HepG2 (cell line): ENCODE results near the gene MPZL3. TPM values are rescaled to one million over a fixed set of nuclear protein-coding genes. Genes with fewer than 3 reads are reported as not detected.
A peak's percentile ranks its signal among the peaks of the same experiment; 100 is the strongest.

ENCODE experiments used
- ARID2 ChIP-seq: sonication (generic); formaldehyde crosslinking; IDR thresholded peaks from 2 replicates; pipeline ENCODE4 v1.8.1; 2022; ENCODE audit warnings: mild to moderate bottlenecking, missing genetic modification reagents, borderline replicate concordance
- ARID4A ChIP-seq: sonication (generic); formaldehyde crosslinking; IDR thresholded peaks from 2 replicates; pipeline ENCODE4 v1.5.0; 2020; ENCODE audit warnings: mild to moderate bottlenecking, missing genetic modification reagents, borderline replicate concordance
- CENPT ChIP-seq: sonication (generic); formaldehyde crosslinking; IDR thresholded peaks from 2 replicates; pipeline ENCODE4 v1.8.0; 2022; ENCODE audit warnings: low read depth, mild to moderate bottlenecking, moderate library complexity, missing genetic modification reagents
- E2F2 ChIP-seq: sonication (generic); formaldehyde crosslinking; IDR thresholded peaks from 2 replicates; pipeline ENCODE4 v1.4.0; 2020; ENCODE audit warnings: missing genetic modification reagents, borderline replicate concordance
- EED ChIP-seq: sonication (generic); formaldehyde crosslinking; IDR thresholded peaks from 2 replicates; pipeline ENCODE4 v1.5.0; 2020; ENCODE audit warnings: mild to moderate bottlenecking, missing genetic modification reagents
- GATA4 ChIP-seq: sonication (generic); IDR thresholded peaks from 2 replicates; pipeline ENCODE4 v1.6.1; 2016; ENCODE audit warnings: antibody characterized with exemption, low read depth, borderline replicate concordance
- HIVEP1 ChIP-seq: sonication (generic); formaldehyde crosslinking; IDR thresholded peaks from 2 replicates; pipeline ENCODE4 v1.4.0; 2020; ENCODE audit warnings: mild to moderate bottlenecking, missing genetic modification reagents
- HMG20A ChIP-seq: IDR thresholded peaks from 2 replicates; pipeline ENCODE4 v1.6.1; 2016; ENCODE audit warnings: borderline replicate concordance
- HNF4A ChIP-seq: sonication (generic); formaldehyde crosslinking; IDR thresholded peaks from 2 replicates; pipeline ENCODE4 v1.4.0; 2020; ENCODE audit warnings: missing genetic modification reagents
- MIER3 ChIP-seq: IDR thresholded peaks from 2 replicates; pipeline ENCODE4 v1.6.1; 2016; ENCODE audit warnings: missing compliant biosample characterization, borderline replicate concordance
- SRF ChIP-seq: IDR thresholded peaks from 2 replicates; pipeline ENCODE4 v1.6.1; 2011; ENCODE audit warnings: mild to moderate bottlenecking, low read depth, low read length, moderate library complexity
- SSRP1 ChIP-seq: IDR thresholded peaks from 2 replicates; pipeline ENCODE4 v1.6.1; 2016; ENCODE audit warnings: control low read depth
- TGIF2 ChIP-seq: IDR thresholded peaks from 2 replicates; pipeline ENCODE4 v1.6.1; 2016; ENCODE audit warnings: control low read depth, missing compliant biosample characterization
- TIGD3 ChIP-seq: sonication (generic); formaldehyde crosslinking; IDR thresholded peaks from 2 replicates; pipeline ENCODE4 v1.5.1; 2020; ENCODE audit warnings: mild to moderate bottlenecking, missing genetic modification reagents, borderline replicate concordance
- ZBTB7B ChIP-seq: sonication (generic); formaldehyde crosslinking; IDR thresholded peaks from 2 replicates; pipeline ENCODE4 v1.4.0; 2020; ENCODE audit warnings: missing genetic modification reagents
- ZMAT3 ChIP-seq: sonication (generic); formaldehyde crosslinking; conservative IDR thresholded peaks from 2 replicates; pipeline ENCODE4 v1.7.0; 2021; ENCODE audit warnings: missing genetic modification reagents
- ZNF414 ChIP-seq: sonication (generic); formaldehyde crosslinking; IDR thresholded peaks from 2 replicates; pipeline ENCODE4 v1.5.0; 2020; ENCODE audit warnings: missing genetic modification reagents
- ZNF431 ChIP-seq: sonication (generic); formaldehyde crosslinking; IDR thresholded peaks from 2 replicates; pipeline ENCODE4 v1.9.0; 2022; ENCODE audit warnings: missing genetic modification reagents, low read depth, mild to moderate bottlenecking, borderline replicate concordance
- polyA plus RNA-seq, 8 experiments: library from polyadenylated mRNA; depleted of rRNA in 3 of 8; stranded (reverse) in 7 of 8; unstranded in 1 of 8; fragments of >200 nt; fragmentation: Illumina TruSeq in 4 of 8; extraction: Trizol in 4 of 8; gene quantifications; 2 replicates each; pipeline versions ENCODE4 v1.2.1 to v1.2.3, GENCODE V29; 2011 to 2016; ENCODE audit warnings: low read depth in 4 of 8, missing spikeins in 1 of 8, mixed read lengths in 1 of 8; ENCODE audit not compliant: insufficient read depth in 1 of 8
- total RNA-seq, 5 experiments: library from RNA; depleted of rRNA; stranded (reverse); fragments of >200 nt; fragmentation: Illumina TruSeq; extraction: Trizol; gene quantifications; 2 replicates each; pipeline ENCODE4 v1.2.3, GENCODE V29; 2016; ENCODE audit warnings: low read depth in 1 of 5
- TF ChIP-seq, protein P1 (sequence below): sonication (generic); formaldehyde crosslinking; conservative IDR thresholded peaks from 2 replicates; pipeline ENCODE4 v1.4.0; 2020; ENCODE audit warnings: missing genetic modification reagents
- TF ChIP-seq, protein P2 (sequence below): IDR thresholded peaks from 2 replicates; pipeline ENCODE4 v1.6.1; 2016; ENCODE audit warnings: missing genetic modification reagents, missing compliant biosample characterization
- TF ChIP-seq, protein P3 (sequence below): IDR thresholded peaks from 2 replicates; pipeline ENCODE4 v1.6.1; 2016; ENCODE audit warnings: control low read depth

Gene MPZL3
- total and polyA plus RNA-seq, 2 of the 13 experiments (the other 11 are each of a cell fraction or from before 2014, with no cell fraction given), result 5.3 to 9.3 TPM

- TF ChIP-seq ZNF414 (no peak), HNF4A (CRISPR knock-in tag) (peak; percentile 55), ZNF431 (CRISPR knock-in tag) (no peak), E2F2 (no peak), SSRP1 (CRISPR knock-in tag) (no peak), SRF (no peak), EED (CRISPR knock-in tag) (no peak), CENPT (no peak), TGIF2 (CRISPR knock-in tag) (no peak), ZMAT3 (no peak), MIER3 (CRISPR knock-in tag) (no peak), GATA4 (no peak), ARID2 (CRISPR knock-in tag) (no peak), HIVEP1 (CRISPR knock-in tag) (no peak), ARID4A (no peak), HMG20A (CRISPR knock-in tag) (no peak), TIGD3 (CRISPR knock-in tag) (no peak), ZBTB7B (peak; percentile 90)
- TF ChIP-seq, protein P1, sequence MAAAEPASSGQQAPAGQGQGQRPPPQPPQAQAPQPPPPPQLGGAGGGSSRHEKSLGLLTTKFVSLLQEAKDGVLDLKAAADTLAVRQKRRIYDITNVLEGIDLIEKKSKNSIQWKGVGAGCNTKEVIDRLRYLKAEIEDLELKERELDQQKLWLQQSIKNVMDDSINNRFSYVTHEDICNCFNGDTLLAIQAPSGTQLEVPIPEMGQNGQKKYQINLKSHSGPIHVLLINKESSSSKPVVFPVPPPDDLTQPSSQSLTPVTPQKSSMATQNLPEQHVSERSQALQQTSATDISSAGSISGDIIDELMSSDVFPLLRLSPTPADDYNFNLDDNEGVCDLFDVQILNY (CRISPR knock-in tag), result no peak
- TF ChIP-seq, protein P2, sequence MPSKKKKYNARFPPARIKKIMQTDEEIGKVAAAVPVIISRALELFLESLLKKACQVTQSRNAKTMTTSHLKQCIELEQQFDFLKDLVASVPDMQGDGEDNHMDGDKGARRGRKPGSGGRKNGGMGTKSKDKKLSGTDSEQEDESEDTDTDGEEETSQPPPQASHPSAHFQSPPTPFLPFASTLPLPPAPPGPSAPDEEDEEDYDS, result no peak
- TF ChIP-seq, protein P3, sequence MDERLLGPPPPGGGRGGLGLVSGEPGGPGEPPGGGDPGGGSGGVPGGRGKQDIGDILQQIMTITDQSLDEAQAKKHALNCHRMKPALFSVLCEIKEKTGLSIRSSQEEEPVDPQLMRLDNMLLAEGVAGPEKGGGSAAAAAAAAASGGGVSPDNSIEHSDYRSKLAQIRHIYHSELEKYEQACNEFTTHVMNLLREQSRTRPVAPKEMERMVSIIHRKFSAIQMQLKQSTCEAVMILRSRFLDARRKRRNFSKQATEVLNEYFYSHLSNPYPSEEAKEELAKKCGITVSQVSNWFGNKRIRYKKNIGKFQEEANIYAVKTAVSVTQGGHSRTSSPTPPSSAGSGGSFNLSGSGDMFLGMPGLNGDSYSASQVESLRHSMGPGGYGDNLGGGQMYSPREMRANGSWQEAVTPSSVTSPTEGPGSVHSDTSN (CRISPR knock-in tag), result no peak
Observed at GRCh38 chr11:118198370-118198769, 53.8 kb downstream of the MPZL3 start (continued).
